Endothelial cell of umbilical vein (primary cell): ENCODE measurements around the gene GSDME. TPM values are rescaled to one million over a fixed set of nuclear protein-coding genes. Genes with fewer than 3 reads are reported as not detected.

Source experiments
- BruUV-seq: library from RNA; stranded (reverse); fragments of 400-500 nt; replicated peaks from 2 replicates; lab custom pipeline; 2021; lab: Mats Ljungman, UMichigan
- CTCF ChIA-PET: fragments of 300-600, 350-600 bp; sonication (Branson Sonifier 250); formaldehyde crosslinking; loops from one replicate; lab custom pipeline; 2021; ENCODE audit warnings: antibody characterized with exemption, inconsistent platforms; lab: Charles Lee
- POLR2A ChIA-PET: fragments of 300-600, 350-600 bp; sonication (Branson Sonifier 250); formaldehyde crosslinking; loops from one replicate; lab custom pipeline; 2021; ENCODE audit warnings: antibody characterized with exemption, inconsistent platforms; lab: Charles Lee
- DNase-seq: peaks from one replicate; pipeline ENCODE4 v3.0.0-alpha.2; 2011; ENCODE audit warnings: low read depth, low spot score
- FAIRE-seq: peaks from 2 replicates; lab custom pipeline; 2011; peaks lifted over from hg19 to GRCh38; lab: Jason Lieb, UNC
- H2AFZ ChIP-seq: 2 replicates; pipeline ENCODE4 v1.6.0; 2012; ENCODE audit warnings: low read depth, low read length, control low read depth, inconsistent platforms
- H3K27ac ChIP-seq: 2 replicates; pipeline ENCODE4 v1.5.1; 2011; ENCODE audit warnings: low read depth, mild to moderate bottlenecking, control low read depth, low read length, moderate library complexity; ENCODE audit not compliant: insufficient read depth
- H3K27me3 ChIP-seq, 2 experiments: 2 replicates each; pipeline versions ENCODE4 v1.6.0 to v1.6.1; 2011; ENCODE audit warnings: low read length in 2 of 2, mixed read lengths in 1 of 2; ENCODE audit not compliant: control insufficient read depth in 2 of 2, insufficient read depth in 2 of 2
- H3K36me3 ChIP-seq, 2 experiments: 2 replicates in 1 of 2; 3 replicates in 1 of 2; pipeline ENCODE4 v1.5.1; 2011; ENCODE audit warnings: low read length in 2 of 2, mild to moderate bottlenecking in 1 of 2, moderate library complexity in 1 of 2; ENCODE audit not compliant: control insufficient read depth in 2 of 2, insufficient read depth in 2 of 2; ENCODE audit errors: extremely low read depth in 1 of 2
- H3K4me1 ChIP-seq: 3 replicates; pipeline ENCODE4 v1.5.1; 2011; ENCODE audit warnings: mild to moderate bottlenecking, low read length; ENCODE audit not compliant: control insufficient read depth, insufficient read depth; ENCODE audit errors: extremely low read depth
- H3K4me2 ChIP-seq: 2 replicates; pipeline ENCODE4 v1.6.1; 2011; ENCODE audit warnings: low read length, control low read depth, mixed read lengths; ENCODE audit not compliant: insufficient read depth
- H3K4me3 ChIP-seq, 3 experiments: fragments of 200-600 bp in 1 of 3; sonication (generic), shearing (Covaris generic) in 1 of 3; replicated peaks in 1 of 3; 2 replicates each; pipeline ENCODE4 v1.5.1; 2011 to 2016; ENCODE audit warnings: control low read depth in 3 of 3, low read length in 3 of 3, mild to moderate bottlenecking in 2 of 3, inconsistent platforms in 1 of 3, low read depth in 1 of 3, moderate library complexity in 1 of 3; ENCODE audit not compliant: insufficient read depth in 1 of 3
- H3K79me2 ChIP-seq: 2 replicates; pipeline ENCODE4 v1.6.0; 2012; ENCODE audit warnings: low read length, inconsistent platforms; ENCODE audit not compliant: control insufficient read depth, insufficient read depth
- H3K9ac ChIP-seq: replicated peaks from 2 replicates; pipeline ENCODE3; 2011; ENCODE audit warnings: low read length, control low read depth; ENCODE audit not compliant: insufficient read depth; ENCODE audit errors: extremely low read depth
- H3K9me1 ChIP-seq: replicated peaks from 3 replicates; pipeline ENCODE4 v1.6.0; 2011; ENCODE audit warnings: mild to moderate bottlenecking, low read length; ENCODE audit not compliant: control insufficient read depth, insufficient read depth; ENCODE audit errors: extremely low read depth
- H3K9me3 ChIP-seq: replicated peaks from 2 replicates; pipeline ENCODE4 v1.5.1; 2012; ENCODE audit warnings: low read length, inconsistent platforms; ENCODE audit not compliant: control insufficient read depth, insufficient read depth
- H4K20me1 ChIP-seq: replicated peaks from 2 replicates; pipeline ENCODE3; 2011; ENCODE audit warnings: mild to moderate bottlenecking, low read length; ENCODE audit not compliant: control insufficient read depth, insufficient read depth; ENCODE audit errors: extremely low read depth
- EZH2 ChIP-seq: IDR thresholded peaks from 2 replicates; pipeline ENCODE4 v1.6.1; 2012; ENCODE audit warnings: borderline replicate concordance, low read depth, mild to moderate bottlenecking, moderate library complexity, low read length, inconsistent platforms; ENCODE audit not compliant: severe bottlenecking
- FOS ChIP-seq: IDR thresholded peaks from 2 replicates; pipeline ENCODE4 v1.6.1; 2011; ENCODE audit warnings: mild to moderate bottlenecking, low read length, moderate library complexity, borderline replicate concordance; ENCODE audit not compliant: insufficient read depth
- GATA2 ChIP-seq: IDR thresholded peaks from 2 replicates; pipeline ENCODE4 v1.7.0; 2011; ENCODE audit warnings: low read depth, mild to moderate bottlenecking, moderate library complexity, mixed read lengths, low read length; ENCODE audit not compliant: insufficient read length, insufficient read depth
- JUN ChIP-seq: IDR thresholded peaks from 2 replicates; pipeline ENCODE4 v1.6.1; 2011; ENCODE audit warnings: borderline replicate concordance, low read depth; ENCODE audit not compliant: insufficient read length, insufficient read depth
- MYC ChIP-seq: IDR thresholded peaks from one replicate; pipeline ENCODE4 v1.6.1; 2011; ENCODE audit warnings: mild to moderate bottlenecking, low read depth, low read length
- POLR2A ChIP-seq: IDR thresholded peaks from 2 replicates; pipeline ENCODE4 v1.6.1; 2012; ENCODE audit warnings: low read depth, mild to moderate bottlenecking, control low read depth, low read length
- POLR2AphosphoS5 ChIP-seq: IDR thresholded peaks from 2 replicates; pipeline ENCODE4 v1.6.1; 2012; ENCODE audit warnings: low read depth, mild to moderate bottlenecking, control low read depth, low read length, moderate library complexity; ENCODE audit not compliant: insufficient read depth
- dilution Hi-C: fragments of 300-500 bp; cut with MboI; formaldehyde crosslinking; loops from one replicate; pipeline ENCODE4 v1.15.0; 2019; ENCODE audit warnings: low sequenced_read_pairs; ENCODE audit not compliant: extremely low pct_ligation_motif_present
- intact Hi-C: fragments of 100-400 bp; cut with micrococcal nuclease; formaldehyde crosslinking; loops from one replicate; pipeline ENCODE4 v1.10.0; 2022
- polyA plus RNA-seq, 4 experiments: library from polyadenylated mRNA; depleted of rRNA in 3 of 4; stranded (reverse) in 3 of 4; unstranded in 1 of 4; fragments of >200 nt; gene quantifications; 2 replicates each; pipeline versions ENCODE4 v1.2.1 to v1.2.3, GENCODE V29; 2011 to 2012; ENCODE audit warnings: missing spikeins in 1 of 4
- total RNA-seq: library from RNA; stranded (reverse); gene quantifications from 2 replicates; pipeline ENCODE4 v1.2.3, GENCODE V29; 2021
- TF ChIP-seq, protein P1 (sequence below): IDR thresholded peaks from 2 replicates; pipeline ENCODE4 v1.6.1; 2011; ENCODE audit not compliant: insufficient read depth, insufficient read length
- TF ChIP-seq, protein P2 (sequence below), 2 donors: IDR thresholded peaks; 1 replicate in 1 of 2; 2 replicates in 1 of 2; pipeline ENCODE4 v1.5.1; 2011; ENCODE audit warnings: low read length in 2 of 2, mild to moderate bottlenecking in 2 of 2, moderate library complexity in 2 of 2, control low read depth in 1 of 2, inconsistent platforms in 1 of 2, low read depth in 1 of 2; ENCODE audit not compliant: insufficient read depth in 1 of 2; ENCODE audit errors: extremely low read depth in 1 of 2

The GSDME gene
- total and polyA plus RNA-seq, 2 donors (not counting 3 experiments of a cell fraction or from before 2014, with no cell fraction given) = 21.1 to 23.4 TPM

DNA sequence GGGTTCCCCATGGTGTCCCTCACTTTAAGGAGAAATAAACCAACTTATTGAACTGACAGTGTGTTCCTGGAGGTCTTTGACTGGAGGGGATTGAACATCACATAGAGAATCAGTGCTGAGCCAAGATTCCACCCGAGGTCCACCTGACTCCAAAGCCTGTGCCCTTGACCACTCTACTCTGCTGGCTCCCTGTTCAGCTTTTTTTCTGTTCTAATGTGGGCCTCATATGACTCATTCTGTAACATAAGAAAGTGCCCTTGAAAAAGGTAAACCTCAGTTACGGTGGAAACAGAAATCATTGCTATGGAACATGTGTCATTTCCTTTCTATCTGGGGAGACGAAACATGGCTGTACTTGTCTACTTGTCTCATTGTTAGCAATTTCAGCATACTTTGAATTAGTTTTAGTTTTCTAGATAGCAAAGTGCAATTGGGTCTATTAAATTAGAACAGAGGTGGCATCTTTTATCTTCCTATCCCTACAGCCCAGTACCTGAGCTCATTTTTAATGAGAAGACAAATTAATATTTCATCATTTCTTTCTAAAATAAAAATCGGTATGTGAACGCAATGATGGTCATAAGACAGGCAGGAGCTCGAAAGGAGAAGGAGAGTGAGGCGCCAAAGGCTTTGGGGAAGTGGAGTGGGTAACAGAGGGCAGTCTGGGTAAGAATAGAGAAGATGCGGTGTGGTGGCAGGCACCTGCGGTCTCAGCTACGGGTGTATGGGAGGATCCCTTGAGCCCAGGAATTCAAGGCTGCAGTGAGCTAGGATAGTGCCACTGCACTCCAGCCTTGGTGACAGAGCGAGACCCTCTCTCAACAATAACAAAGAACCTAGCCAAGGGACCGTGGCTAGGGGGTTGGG, 1.5 kb downstream of the GSDME start:
- Histone ChIP-seq H3K27me3 (no peaks in the 10 kb centered on the region), H3K9ac (no peak overlapping the region), H3K79me2 (no peaks in the 10 kb centered on the region), H3K9me3 (no peaks in the 10 kb centered on the region), H3K9me1 (no peaks in the 10 kb centered on the region), H2AFZ (no peak overlapping the region), H3K27ac (peak overlapping the region; percentile 58), H3K4me3 (no peak overlapping the region), H3K4me1 (peaks cover 24% of the 10 kb centered on the region), H3K36me3 (no peaks in the 10 kb centered on the region), H4K20me1 (no peaks in the 10 kb centered on the region), H3K4me2 (peak overlapping the region; percentile 46)
- peak; percentile 85 for DNase-seq
- TF ChIP-seq JUN = peak; percentile 82
- peak; percentile 90 for TF ChIP-seq FOS
- no peak for TF ChIP-seq EZH2
- intact Hi-C loops (loop anchor here (1.0 to 5.0 kb wide), 4 partner anchors 26 to 337 kb away; partner anchors contain the start of gene PALS2), dilution Hi-C loops (no loop called here)
- FAIRE-seq = peak; percentile 87
- CTCF ChIA-PET = interaction anchor here (0.7 to 2.0 kb wide), 6 partner anchors 26 to 337 kb away, joined by 3 to 7 read pairs (median 3); no protein-coding TSS in a partner anchor
- POLR2A ChIA-PET = interaction anchor here (0.6 kb wide), 1 partner anchor 340 kb away, joined by 6 read pairs; no protein-coding TSS in a partner anchor
- no TSS peak for BruUV-seq

DNA sequence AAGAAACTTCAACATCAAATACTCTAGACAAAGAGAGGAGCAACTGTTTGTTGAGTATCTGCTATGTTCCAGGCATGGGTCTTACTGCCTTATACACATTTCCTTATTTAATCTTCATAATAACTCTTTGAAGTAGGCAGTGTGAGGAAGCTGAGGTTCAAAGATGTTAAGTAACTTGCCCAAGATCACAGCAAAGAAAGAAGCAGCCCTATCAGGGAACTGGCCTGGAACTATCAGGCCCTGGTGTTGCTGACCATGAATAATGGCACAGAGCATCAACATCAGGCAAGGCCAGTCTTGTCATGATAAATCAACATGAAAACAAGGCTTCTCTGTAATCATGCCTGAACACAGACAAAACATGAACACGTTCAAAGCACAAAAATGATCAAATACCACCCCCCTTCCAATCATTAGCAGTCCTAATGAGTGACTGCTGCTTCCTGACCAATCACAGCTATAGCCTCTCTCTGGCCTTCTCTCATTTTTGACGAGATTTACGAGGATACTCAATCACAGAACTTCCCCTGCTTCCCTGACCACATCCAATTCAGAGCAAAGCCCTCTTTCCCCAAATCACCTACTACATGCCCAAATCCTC, 2.3 kb downstream of the GSDME start:
- H3K4me1 ChIP-seq = peaks cover 24% of the 10 kb centered on the region
- DNase-seq (no peak), FAIRE-seq (peak; percentile 55)
- intact Hi-C loops (loop anchor here (1.0 to 5.0 kb wide), 2 partner anchors 26 to 337 kb away; no protein-coding TSS in a partner anchor), dilution Hi-C loops (no loop called here)
- no peaks in the 10 kb centered on the region for H3K79me2 ChIP-seq
- no peak overlapping the region for H3K4me3 ChIP-seq
- no peaks in the 10 kb centered on the region for H3K9me1 ChIP-seq
- no peak overlapping the region for H3K9ac ChIP-seq
- POLR2A ChIA-PET = no interaction called here
- H4K20me1 ChIP-seq = no peaks in the 10 kb centered on the region
- TF ChIP-seq, protein P1, sequence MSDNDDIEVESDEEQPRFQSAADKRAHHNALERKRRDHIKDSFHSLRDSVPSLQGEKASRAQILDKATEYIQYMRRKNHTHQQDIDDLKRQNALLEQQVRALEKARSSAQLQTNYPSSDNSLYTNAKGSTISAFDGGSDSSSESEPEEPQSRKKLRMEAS = no peak
- TF ChIP-seq JUN (no peak), GATA2 (no peak), FOS (no peak), POLR2A (no peak), MYC (no peak), POLR2AphosphoS5 (no peak), EZH2 (no peak)
- TF ChIP-seq, protein P2, sequence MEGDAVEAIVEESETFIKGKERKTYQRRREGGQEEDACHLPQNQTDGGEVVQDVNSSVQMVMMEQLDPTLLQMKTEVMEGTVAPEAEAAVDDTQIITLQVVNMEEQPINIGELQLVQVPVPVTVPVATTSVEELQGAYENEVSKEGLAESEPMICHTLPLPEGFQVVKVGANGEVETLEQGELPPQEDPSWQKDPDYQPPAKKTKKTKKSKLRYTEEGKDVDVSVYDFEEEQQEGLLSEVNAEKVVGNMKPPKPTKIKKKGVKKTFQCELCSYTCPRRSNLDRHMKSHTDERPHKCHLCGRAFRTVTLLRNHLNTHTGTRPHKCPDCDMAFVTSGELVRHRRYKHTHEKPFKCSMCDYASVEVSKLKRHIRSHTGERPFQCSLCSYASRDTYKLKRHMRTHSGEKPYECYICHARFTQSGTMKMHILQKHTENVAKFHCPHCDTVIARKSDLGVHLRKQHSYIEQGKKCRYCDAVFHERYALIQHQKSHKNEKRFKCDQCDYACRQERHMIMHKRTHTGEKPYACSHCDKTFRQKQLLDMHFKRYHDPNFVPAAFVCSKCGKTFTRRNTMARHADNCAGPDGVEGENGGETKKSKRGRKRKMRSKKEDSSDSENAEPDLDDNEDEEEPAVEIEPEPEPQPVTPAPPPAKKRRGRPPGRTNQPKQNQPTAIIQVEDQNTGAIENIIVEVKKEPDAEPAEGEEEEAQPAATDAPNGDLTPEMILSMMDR (IDR thresholded peaks at IDR 0.05; ENCODE audit: extremely low read depth in 1 of 2, insufficient read depth in 1 of 2, low read depth in 1 of 2, low read length in 2 of 2) = no peak
- H2AFZ ChIP-seq = no peak overlapping the region
- no peaks in the 10 kb centered on the region for H3K27me3 ChIP-seq
- H3K4me2 ChIP-seq = no peak overlapping the region
- no peaks in the 10 kb centered on the region for H3K9me3 ChIP-seq
- BruUV-seq = no TSS peak
- H3K27ac ChIP-seq = peak overlapping the region; percentile 22
- CTCF ChIA-PET = interaction anchor here (0.7 to 2.0 kb wide), 5 partner anchors 13 to 128 kb away, joined by 3 to 7 read pairs (median 3); no protein-coding TSS in a partner anchor
- no peaks in the 10 kb centered on the region for H3K36me3 ChIP-seq
